GM21367 (cell line): ENCODE results near the gene CCAR1.
A peak's percentile ranks its signal among the peaks of the same experiment; 100 is the strongest.
"Not testable (repeated sequence)": the region's sequence is repeated elsewhere in the genome, so short reads cannot be mapped to it uniquely, and the experiment has no call there.

Source experiments
- ATAC-seq: cut with Tn5 transposase; IDR thresholded peaks from one replicate; pipeline ENCODE4 v1.9.1; 2021; ENCODE audit not compliant: unreplicated experiment

CCAR1 gene

DNA sequence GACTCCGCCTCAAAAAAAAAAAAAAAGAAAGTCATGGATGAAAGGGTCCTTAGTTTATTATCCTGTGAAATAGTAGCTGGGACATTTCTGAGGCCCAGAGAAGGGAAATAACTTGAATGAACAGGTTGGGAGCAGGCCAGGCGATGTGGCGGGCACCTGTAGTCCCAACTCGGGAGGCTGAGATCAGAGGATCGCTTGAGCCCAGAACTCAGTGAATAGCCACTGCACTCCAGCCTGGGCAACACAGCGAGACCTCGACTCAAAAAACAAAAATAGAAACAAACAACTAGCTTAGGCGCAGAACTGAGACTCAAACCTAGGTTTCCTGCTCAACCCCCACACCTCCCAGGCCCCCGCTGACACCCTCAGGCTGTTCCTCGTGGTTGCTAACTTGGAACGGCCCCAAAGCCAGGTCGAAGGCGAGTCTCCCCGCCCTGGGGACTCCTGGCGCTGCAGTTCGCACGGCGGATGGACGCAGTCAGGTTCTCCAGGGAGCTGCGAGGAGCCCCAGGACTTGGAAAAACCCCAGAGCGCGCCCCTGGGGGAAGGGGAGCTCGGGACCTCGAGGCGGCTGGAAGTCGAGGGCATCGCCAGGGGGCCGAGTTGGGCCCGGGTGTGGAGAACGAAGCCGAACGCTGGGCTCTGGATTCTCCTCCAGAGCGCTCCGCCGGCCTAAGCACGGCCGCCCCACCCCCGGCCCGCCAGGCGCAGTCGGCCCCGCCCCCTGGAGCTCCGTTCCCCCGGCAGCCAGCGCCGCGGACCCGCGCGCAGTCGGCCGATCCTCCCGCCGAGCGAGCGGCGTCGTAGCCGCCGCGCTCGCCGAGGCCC is 105.9 kb downstream of the CCAR1 start, which contains the start of gene STOX1:
STOX1 (plus strand) TSS at position 768 of the 828 bp plus-strand sequence. CDS start 93 bp downstream, outside the sequence.
- peak; percentile 57 for ATAC-seq

DNA sequence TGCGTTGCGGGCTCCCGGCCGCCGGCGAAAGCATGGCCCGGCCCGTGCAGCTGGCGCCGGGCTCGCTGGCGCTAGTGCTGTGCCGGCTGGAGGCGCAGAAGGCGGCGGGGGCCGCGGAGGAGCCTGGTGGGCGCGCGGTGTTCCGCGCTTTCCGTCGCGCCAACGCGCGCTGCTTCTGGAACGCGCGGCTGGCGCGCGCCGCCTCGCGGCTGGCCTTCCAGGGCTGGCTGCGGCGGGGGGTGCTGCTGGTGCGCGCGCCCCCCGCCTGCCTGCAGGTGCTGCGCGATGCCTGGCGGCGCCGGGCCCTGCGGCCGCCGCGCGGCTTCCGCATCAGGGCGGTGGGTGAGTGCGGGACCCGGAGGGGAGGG is 106.5 kb downstream of the CCAR1 start:
- not testable (repeated sequence) for ATAC-seq

DNA sequence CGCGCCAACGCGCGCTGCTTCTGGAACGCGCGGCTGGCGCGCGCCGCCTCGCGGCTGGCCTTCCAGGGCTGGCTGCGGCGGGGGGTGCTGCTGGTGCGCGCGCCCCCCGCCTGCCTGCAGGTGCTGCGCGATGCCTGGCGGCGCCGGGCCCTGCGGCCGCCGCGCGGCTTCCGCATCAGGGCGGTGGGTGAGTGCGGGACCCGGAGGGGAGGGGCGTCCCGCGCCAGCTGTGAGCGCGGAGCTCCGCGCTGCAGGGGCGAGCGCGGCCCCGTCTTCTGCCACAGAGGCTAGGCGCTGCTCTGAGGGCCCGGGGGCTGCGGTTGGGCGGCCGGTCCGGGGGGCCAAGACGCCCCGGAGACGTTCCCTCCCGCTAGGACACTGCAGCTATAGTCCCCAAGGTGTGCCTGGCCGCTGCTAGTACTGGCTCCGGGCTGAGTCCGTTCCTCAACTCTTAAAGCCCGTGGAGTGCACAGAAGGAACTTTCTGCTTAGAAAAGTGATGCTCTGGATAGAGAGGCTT is 107.1 kb downstream of the CCAR1 start:
- not testable (repeated sequence) for ATAC-seq

DNA sequence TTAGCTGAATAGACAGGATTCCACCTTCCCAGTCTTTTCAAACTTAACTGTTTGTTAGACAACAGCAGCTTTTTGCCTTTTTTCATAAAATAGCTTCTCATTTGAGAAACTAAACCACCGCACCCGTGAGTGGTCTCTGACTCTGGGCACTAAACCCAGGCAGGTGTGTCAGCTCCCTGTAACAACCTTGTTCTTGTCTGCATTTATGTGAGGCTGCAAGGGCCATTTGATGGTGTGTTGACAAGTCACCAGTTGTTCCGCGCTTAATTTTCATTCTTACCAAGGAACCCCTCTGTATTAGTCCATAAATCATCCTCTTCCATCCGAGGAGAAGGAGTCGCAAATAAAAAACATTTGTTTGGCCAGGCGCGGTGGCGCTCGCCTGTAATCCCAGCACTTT is 107.8 kb downstream of the CCAR1 start:
- no peak for ATAC-seq

- no peak for ATAC-seq
These were observed 108.5 kb downstream of the CCAR1 start for GRCh38 chr10:68829521-68829920.

GRCh38 chr10:68829952-68830351 is 108.9 kb downstream of the CCAR1 start:
- ATAC-seq = no peak

DNA sequence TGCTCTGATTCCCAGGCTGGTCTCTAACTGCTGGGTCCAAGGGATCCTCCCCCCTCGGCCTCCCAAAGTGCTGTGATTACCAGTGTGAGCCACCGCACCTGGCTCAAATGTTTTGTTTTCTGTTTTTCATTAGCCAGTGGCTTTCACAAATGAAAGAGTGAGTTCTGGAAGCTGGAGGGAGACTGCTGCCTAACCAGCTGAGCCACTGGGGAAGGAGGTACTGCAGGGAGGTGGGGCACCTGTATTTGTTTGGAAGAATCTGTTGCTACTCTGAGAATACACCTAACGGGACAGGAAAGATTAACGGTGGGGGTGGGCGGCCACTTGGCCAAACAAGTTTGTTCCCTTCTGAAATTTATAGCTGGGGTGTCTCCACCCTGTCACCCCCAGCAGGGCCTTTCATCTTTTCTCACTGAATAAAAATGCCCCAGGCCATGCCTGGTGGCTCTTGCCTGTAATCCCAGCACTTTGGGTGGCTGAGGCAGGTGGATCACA is 111.0 kb downstream of the CCAR1 start:
- ATAC-seq = no peak

GRCh38 chr10:68832601-68833000 is 111.6 kb downstream of the CCAR1 start:
- no peak for ATAC-seq

GRCh38 chr10:68837626-68838322 is 116.7 kb downstream of the CCAR1 start:
- no peak for ATAC-seq

GRCh38 chr10:68840650-68841049 is 119.6 kb downstream of the CCAR1 start:
- ATAC-seq = not testable (repeated sequence)
